ENCODE measurements around the gene RAB17.

Gene RAB17

GRCh38 chr2:237575869-237576862 lies 14.4 kb downstream of the RAB17 start:
- DNase-seq, result no peak

- no peak for DNase-seq
These were observed 15.4 kb downstream of the RAB17 start for GRCh38 chr2:237574894-237575868.

GRCh38 chr2:237574467-237574866 lies 16.1 kb downstream of the RAB17 start:
- no peak for DNase-seq

- DNase-seq, result no peak
These were observed 16.7 kb downstream of the RAB17 start for GRCh38 chr2:237573721-237574415.

- no peak for DNase-seq
These were observed 17.8 kb downstream of the RAB17 start for GRCh38 chr2:237572742-237573101.

- peak; percentile 77 to 93 for DNase-seq
These were observed 18.4 kb downstream of the RAB17 start for GRCh38 chr2:237572021-237572741.

GRCh38 chr2:237571551-237571950 lies 19.0 kb downstream of the RAB17 start:
- DNase-seq, result no peak

- no peak for DNase-seq
These were observed 19.7 kb downstream of the RAB17 start for GRCh38 chr2:237570776-237571335.

GRCh38 chr2:237569896-237570295 lies 20.6 kb downstream of the RAB17 start:
- DNase-seq, result no peak

- no peak for DNase-seq
These were observed 21.5 kb downstream of the RAB17 start for GRCh38 chr2:237569041-237569440.

- no peak for DNase-seq
These were observed 22.3 kb downstream of the RAB17 start for GRCh38 chr2:237568121-237568660.

GRCh38 chr2:237567276-237568029 lies 23.1 kb downstream of the RAB17 start:
- DNase-seq, result no peak

GRCh38 chr2:237566401-237567235 lies 23.9 kb downstream of the RAB17 start, which contains the start of gene PRLH:
PRLH (plus strand) TSS chr2:237566574; CDS start chr2:237566574, 0 bp downstream.
- DNase-seq, result no peak

GRCh38 chr2:237565974-237566373 lies 24.6 kb downstream of the RAB17 start:
- DNase-seq, result no peak

- DNase-seq, result no peak
These were observed 25.9 kb downstream of the RAB17 start for GRCh38 chr2:237564526-237565131.

- DNase-seq, result no peak
These were observed 26.7 kb downstream of the RAB17 start for GRCh38 chr2:237563816-237564215.

GRCh38 chr2:237561221-237561620 lies 29.3 kb downstream of the RAB17 start:
- no peak for DNase-seq

GRCh38 chr2:237558961-237559641 lies 31.4 kb downstream of the RAB17 start:
- peak in 1 of 2 experiments; percentile 22 for DNase-seq

- no peak for DNase-seq
These were observed 32.9 kb downstream of the RAB17 start for GRCh38 chr2:237557633-237558015.
